ENCODE data around the gene NGFR.

Gene NGFR

DNA sequence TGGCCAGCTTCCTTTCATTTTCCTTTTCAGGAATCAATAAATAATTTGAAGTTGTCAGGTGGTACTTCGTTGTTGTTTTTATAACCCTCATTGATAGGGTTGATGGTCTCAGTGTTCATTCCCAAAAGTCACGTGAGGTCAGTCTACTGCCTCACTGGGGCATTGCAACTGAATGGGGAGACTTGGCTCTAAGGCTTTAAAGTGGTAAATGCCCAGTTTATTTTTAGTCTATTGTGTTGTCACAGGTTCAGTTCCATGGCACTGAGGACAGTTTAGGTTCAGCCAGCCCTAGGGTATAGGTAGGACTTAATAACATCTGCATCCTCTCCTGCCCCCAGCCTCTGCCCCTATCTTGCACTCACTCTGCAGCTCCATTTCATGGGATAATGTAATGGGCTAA is 33.5 kb upstream of the NGFR start:
- Histone ChIP-seq H3K4me1 (ENCODE audit: low read length) (no peaks in the 10 kb centered on the region), H3F3A (ENCODE audit: insufficient read depth, low read length) (no peaks in the 10 kb centered on the region), H3K36me3 (replicated peaks; ENCODE audit: insufficient read depth, low read length) (no peaks in the 10 kb centered on the region), H2AFZ (ENCODE audit: low read length) (no peak overlapping the region), H3K27ac (ENCODE audit: low read length) (no peak overlapping the region), H3K4me3 (ENCODE audit: low read length) (no peak overlapping the region), H3K27me3 (replicated peaks; ENCODE audit: insufficient read depth, low read length) (peaks cover 99% of the 10 kb centered on the region), H4K20me1 (ENCODE audit: insufficient read depth, low read length) (no peaks in the 10 kb centered on the region), H3K9me3 (replicated peaks; ENCODE audit: insufficient read depth, low read length) (no peaks in the 10 kb centered on the region), H3K4me2 (ENCODE audit: low read depth, low read length) (no peak overlapping the region), H3K9me2 (replicated peaks; ENCODE audit: insufficient read depth, low read length) (no peaks in the 10 kb centered on the region), H3K79me2 (ENCODE audit: low read length) (no peaks in the 10 kb centered on the region), H3K9ac (ENCODE audit: low read length) (no peak overlapping the region)
- TF ChIP-seq, protein P1, sequence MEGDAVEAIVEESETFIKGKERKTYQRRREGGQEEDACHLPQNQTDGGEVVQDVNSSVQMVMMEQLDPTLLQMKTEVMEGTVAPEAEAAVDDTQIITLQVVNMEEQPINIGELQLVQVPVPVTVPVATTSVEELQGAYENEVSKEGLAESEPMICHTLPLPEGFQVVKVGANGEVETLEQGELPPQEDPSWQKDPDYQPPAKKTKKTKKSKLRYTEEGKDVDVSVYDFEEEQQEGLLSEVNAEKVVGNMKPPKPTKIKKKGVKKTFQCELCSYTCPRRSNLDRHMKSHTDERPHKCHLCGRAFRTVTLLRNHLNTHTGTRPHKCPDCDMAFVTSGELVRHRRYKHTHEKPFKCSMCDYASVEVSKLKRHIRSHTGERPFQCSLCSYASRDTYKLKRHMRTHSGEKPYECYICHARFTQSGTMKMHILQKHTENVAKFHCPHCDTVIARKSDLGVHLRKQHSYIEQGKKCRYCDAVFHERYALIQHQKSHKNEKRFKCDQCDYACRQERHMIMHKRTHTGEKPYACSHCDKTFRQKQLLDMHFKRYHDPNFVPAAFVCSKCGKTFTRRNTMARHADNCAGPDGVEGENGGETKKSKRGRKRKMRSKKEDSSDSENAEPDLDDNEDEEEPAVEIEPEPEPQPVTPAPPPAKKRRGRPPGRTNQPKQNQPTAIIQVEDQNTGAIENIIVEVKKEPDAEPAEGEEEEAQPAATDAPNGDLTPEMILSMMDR (IDR thresholded peaks at IDR 0.05; ENCODE audit: low read length), result no peak
- TF ChIP-seq EZH2 (optimal IDR thresholded peaks at IDR 0.05; ENCODE audit: low read depth, low read length), result no peak
- no peak for TF ChIP-seq EZH2phosphoT487 (IDR thresholded peaks at IDR 0.05; ENCODE audit: low read length)
- no peak for DNase-seq

DNA sequence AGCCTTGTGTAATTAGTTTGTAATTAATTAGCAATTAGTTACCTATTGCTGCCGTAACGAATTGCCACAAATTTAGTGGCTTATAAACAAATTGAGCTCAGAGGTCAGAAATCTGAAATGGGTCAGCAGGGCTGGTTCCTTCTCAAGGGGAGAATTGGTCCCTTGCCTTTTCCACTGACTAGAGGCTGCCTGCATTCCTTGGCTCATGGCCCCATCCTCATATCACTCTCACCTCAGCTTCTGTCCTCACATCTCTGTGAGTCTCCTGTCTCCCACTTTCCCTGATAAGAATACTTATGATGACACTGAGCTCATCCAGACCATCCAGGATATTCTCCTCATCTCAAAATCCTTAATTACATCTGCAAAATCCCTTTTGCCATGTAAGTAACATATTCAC is 31.0 kb upstream of the NGFR start:
- Histone ChIP-seq H3K4me1 (ENCODE audit: low read length) (no peaks in the 10 kb centered on the region), H3K79me2 (ENCODE audit: low read length) (no peaks in the 10 kb centered on the region), H3K9me2 (replicated peaks; ENCODE audit: insufficient read depth, low read length) (no peaks in the 10 kb centered on the region), H3K27ac (ENCODE audit: low read length) (no peak overlapping the region), H3K27me3 (replicated peaks; ENCODE audit: insufficient read depth, low read length) (peaks cover 99% of the 10 kb centered on the region), H3K4me3 (ENCODE audit: low read length) (no peak overlapping the region), H3K4me2 (ENCODE audit: low read depth, low read length) (no peak overlapping the region), H3F3A (ENCODE audit: insufficient read depth, low read length) (no peaks in the 10 kb centered on the region), H3K9me3 (replicated peaks; ENCODE audit: insufficient read depth, low read length) (no peaks in the 10 kb centered on the region), H4K20me1 (ENCODE audit: insufficient read depth, low read length) (no peaks in the 10 kb centered on the region), H3K9ac (ENCODE audit: low read length) (no peak overlapping the region), H2AFZ (ENCODE audit: low read length) (no peak overlapping the region), H3K36me3 (replicated peaks; ENCODE audit: insufficient read depth, low read length) (no peaks in the 10 kb centered on the region)
- TF ChIP-seq EZH2phosphoT487 (IDR thresholded peaks at IDR 0.05; ENCODE audit: low read length), result no peak
- TF ChIP-seq, protein P1 (IDR thresholded peaks at IDR 0.05; ENCODE audit: low read length), result no peak
- no peak for TF ChIP-seq EZH2 (optimal IDR thresholded peaks at IDR 0.05; ENCODE audit: low read depth, low read length)
- no peak for DNase-seq

DNA sequence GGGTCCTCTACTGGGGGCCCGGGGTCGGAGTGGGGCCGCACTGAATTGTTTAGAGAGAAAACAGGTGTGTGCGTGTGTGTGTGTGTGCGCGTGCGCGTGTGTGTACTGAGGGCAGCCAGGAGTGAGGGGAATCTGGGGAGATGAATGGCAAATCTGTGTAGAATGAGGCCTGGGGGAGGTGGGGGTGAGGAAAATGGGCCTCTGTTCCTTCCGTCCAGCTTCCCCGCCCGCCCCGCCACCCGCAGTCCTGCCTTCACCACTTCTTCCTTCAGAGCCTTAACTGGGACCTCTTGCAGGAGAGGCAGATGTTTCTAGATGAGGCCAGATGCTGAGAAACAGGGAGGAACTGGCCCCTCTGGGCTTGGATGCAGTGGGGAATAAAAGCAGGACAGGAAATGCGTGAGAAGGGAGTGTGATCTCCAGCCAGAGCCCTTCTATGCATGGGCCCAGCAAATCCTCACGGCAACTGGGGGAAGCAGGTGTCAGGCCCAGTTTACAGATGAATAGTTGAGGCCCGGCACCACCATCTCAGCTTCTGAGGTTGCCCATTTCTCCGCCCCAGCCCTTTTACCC is 29.7 kb upstream of the NGFR start:
- H3K27ac ChIP-seq (ENCODE audit: low read length), result no peak overlapping the region
- no peak for DNase-seq
- no peak overlapping the region for H2AFZ ChIP-seq (ENCODE audit: low read length)
- no peaks in the 10 kb centered on the region for H3F3A ChIP-seq (ENCODE audit: insufficient read depth, low read length)
- H3K36me3 ChIP-seq (replicated peaks; ENCODE audit: insufficient read depth, low read length), result no peaks in the 10 kb centered on the region
- H4K20me1 ChIP-seq (ENCODE audit: insufficient read depth, low read length), result no peaks in the 10 kb centered on the region
- no peak overlapping the region for H3K9ac ChIP-seq (ENCODE audit: low read length)
- H3K4me2 ChIP-seq (ENCODE audit: low read depth, low read length), result no peak overlapping the region
- TF ChIP-seq, protein P1 (IDR thresholded peaks at IDR 0.05; ENCODE audit: low read length), result no peak
- TF ChIP-seq EZH2 (optimal IDR thresholded peaks at IDR 0.05; ENCODE audit: low read depth, low read length) (no peak), EZH2phosphoT487 (IDR thresholded peaks at IDR 0.05; ENCODE audit: low read length) (no peak)
- no peaks in the 10 kb centered on the region for H3K9me2 ChIP-seq (replicated peaks; ENCODE audit: insufficient read depth, low read length)
- no peaks in the 10 kb centered on the region for H3K4me1 ChIP-seq (ENCODE audit: low read length)
- H3K4me3 ChIP-seq (ENCODE audit: low read length), result no peak overlapping the region
- no peaks in the 10 kb centered on the region for H3K9me3 ChIP-seq (replicated peaks; ENCODE audit: insufficient read depth, low read length)
- H3K27me3 ChIP-seq (replicated peaks; ENCODE audit: insufficient read depth, low read length), result peaks cover 99% of the 10 kb centered on the region
- no peaks in the 10 kb centered on the region for H3K79me2 ChIP-seq (ENCODE audit: low read length)
